ENCODE data around the gene NAA60.
A peak's percentile ranks its signal among the peaks of the same experiment; 100 is the strongest.

NAA60 gene

DNA sequence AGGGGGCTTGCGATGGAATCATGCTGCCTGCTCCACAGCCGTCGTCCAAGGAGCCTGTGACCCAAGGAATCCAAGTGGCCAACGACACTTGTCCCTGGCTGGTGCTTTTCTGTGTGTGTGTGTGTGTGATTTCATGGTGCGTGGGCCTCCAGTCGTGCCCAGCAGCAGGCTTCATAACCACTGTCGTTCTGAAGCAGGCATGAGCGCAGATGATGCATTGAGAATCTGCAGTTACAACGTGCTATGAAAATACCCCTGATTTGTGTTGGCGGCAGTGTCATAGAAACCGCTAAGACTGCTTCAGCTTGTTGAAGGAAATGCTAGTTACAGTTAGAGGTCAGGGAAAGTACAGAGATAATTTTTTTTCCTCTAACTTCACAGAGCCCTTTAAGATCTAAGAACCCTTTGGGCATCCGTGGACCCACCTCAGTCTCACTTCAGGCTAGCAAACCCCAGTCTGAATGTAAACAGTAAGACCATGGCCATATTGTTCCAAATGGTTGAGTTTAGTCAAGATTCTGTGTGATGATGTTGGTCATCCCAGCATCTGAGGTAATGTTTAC lies 36.3 kb downstream of the NAA60 start (continued):
- TF ChIP-seq, protein P1, sequence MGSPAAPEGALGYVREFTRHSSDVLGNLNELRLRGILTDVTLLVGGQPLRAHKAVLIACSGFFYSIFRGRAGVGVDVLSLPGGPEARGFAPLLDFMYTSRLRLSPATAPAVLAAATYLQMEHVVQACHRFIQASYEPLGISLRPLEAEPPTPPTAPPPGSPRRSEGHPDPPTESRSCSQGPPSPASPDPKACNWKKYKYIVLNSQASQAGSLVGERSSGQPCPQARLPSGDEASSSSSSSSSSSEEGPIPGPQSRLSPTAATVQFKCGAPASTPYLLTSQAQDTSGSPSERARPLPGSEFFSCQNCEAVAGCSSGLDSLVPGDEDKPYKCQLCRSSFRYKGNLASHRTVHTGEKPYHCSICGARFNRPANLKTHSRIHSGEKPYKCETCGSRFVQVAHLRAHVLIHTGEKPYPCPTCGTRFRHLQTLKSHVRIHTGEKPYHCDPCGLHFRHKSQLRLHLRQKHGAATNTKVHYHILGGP (tag by site-specific recombination; IDR thresholded peaks at IDR 0.05): no peak
- no peak for TF ChIP-seq ZNF660 (tag by site-specific recombination; IDR thresholded peaks at IDR 0.05)
- no peak for TF ChIP-seq EGR2 (tag by site-specific recombination; IDR thresholded peaks at IDR 0.05; ENCODE audit: low read depth)
- no peak for TF ChIP-seq TRIM28 (IDR thresholded peaks at IDR 0.05; ENCODE audit: borderline replicate concordance, low read length)
- no peak for TF ChIP-seq ZBTB21 (tag by site-specific recombination; IDR thresholded peaks at IDR 0.05)
- no peak for TF ChIP-seq ZNF792 (tag by site-specific recombination; IDR thresholded peaks at IDR 0.05)
- no peak for TF ChIP-seq ZNF274 (IDR thresholded peaks at IDR 0.05; ENCODE audit: low read length)
- no peak for TF ChIP-seq ZNF274 (tag by site-specific recombination; IDR thresholded peaks at IDR 0.05; ENCODE audit: borderline replicate concordance)

DNA sequence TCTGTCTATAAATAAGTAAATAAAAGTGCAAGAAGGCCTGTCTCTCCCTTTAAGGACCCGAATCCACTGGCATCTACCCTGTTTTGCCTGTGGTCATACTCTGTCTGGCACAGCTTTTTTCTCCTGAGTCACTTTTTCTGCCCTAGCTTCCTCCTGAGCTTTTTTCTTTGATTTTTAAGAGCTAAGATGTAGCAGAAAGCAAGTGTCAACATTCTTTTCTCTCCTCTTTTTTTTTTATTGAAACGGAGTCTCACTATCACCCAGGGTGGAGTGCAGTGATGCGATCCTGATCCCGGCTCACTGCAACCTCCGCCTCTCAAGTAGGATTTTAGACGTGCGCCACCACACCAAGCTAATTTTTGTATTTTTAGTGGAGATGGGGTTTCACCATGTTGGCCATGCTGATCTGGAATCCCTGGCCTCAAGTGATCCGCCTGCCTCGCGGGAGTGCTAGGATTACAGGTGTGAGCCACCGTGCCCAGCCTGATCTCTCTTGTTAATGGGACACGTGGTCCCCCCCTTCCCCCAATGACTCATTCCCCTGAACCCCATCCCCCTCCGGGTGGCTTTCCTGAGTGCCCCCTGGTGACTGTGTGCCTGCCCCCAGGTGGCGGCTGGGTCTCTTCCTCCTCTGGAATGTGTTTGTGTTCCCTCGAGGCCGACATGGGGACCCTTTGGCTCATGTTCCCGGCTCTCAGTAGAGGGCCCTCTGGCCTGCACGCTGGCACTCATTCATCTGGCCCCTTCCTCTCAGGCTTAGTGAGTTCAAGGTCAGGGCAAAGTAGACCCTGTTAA lies 37.6 kb downstream of the NAA60 start:
- Histone ChIP-seq H3K27ac (ENCODE audit: extremely low read depth, low read depth, low read length) (no peak overlapping the region), H3K9me3 (ENCODE audit: control insufficient read depth, insufficient read depth, low read depth, low read length) (no peaks in the 10 kb centered on the region), H3K4me3 (ENCODE audit: low read depth, low read length) (no peak overlapping the region), H3K36me3 (ENCODE audit: control insufficient read depth in 2 of 2, insufficient read depth in 1 of 2, low read length in 2 of 2) (peaks cover 4 to 68% of the 10 kb centered on the region in 2 experiments; a peak in 2 of 3 replicates), H3K4me1 (ENCODE audit: control insufficient read depth, insufficient read depth, low read length) (no peaks in the 10 kb centered on the region)
- ChIA-PET CTCF (interaction anchor here (0.7 kb wide), 1 partner anchor 167 kb away, joined by 5 read pairs; no protein-coding TSS in a partner anchor), POLR2A (interaction anchor here (0.7 kb wide), 1 partner anchor 37 kb away, joined by 4 read pairs; no protein-coding TSS in a partner anchor)
- TF ChIP-seq, protein P2, sequence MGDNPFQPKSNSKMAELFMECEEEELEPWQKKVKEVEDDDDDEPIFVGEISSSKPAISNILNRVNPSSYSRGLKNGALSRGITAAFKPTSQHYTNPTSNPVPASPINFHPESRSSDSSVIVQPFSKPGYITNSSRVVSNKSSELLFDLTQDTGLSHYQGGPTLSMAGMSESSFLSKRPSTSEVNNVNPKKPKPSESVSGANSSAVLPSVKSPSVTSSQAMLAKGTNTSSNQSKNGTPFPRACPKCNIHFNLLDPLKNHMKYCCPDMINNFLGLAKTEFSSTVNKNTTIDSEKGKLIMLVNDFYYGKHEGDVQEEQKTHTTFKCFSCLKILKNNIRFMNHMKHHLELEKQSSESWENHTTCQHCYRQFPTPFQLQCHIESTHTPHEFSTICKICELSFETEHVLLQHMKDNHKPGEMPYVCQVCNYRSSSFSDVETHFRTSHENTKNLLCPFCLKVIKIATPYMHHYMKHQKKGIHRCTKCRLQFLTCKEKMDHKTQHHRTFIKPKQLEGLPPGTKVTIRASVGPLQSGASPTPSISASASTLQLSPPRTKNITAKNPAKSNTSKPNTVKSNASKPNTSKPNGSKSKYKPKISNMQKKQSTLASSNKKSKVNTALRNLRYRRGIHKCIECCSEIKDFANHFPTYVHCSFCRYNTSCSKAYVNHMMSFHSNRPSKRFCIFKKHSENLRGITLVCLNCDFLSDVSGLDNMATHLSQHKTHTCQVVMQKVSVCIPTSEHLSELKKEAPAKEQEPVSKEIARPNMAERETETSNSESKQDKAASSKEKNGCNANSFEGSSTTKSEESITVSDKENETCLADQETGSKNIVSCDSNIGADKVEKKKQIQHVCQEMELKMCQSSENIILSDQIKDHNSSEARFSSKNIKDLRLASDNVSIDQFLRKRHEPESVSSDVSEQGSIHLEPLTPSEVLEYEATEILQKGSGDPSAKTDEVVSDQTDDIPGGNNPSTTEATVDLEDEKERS (tag by site-specific recombination; IDR thresholded peaks at IDR 0.05): no peak
- no peak for TF ChIP-seq ZFP69B (tag by site-specific recombination; IDR thresholded peaks at IDR 0.05)
- no peak for TF ChIP-seq HOXD13 (CRISPR knock-in tag; IDR thresholded peaks at IDR 0.05; ENCODE audit: borderline replicate concordance)
- TF ChIP-seq, protein P3, sequence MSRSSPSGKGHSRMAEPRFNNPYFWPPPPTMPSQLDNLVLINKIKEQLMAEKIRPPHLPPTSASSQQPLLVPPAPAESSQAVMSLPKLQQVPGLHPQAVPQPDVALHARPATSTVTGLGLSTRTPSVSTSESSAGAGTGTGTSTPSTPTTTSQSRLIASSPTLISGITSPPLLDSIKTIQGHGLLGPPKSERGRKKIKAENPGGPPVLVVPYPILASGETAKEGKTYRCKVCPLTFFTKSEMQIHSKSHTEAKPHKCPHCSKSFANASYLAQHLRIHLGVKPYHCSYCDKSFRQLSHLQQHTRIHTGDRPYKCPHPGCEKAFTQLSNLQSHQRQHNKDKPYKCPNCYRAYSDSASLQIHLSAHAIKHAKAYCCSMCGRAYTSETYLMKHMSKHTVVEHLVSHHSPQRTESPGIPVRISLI (tag by site-specific recombination; IDR thresholded peaks at IDR 0.05): no peak
- TF ChIP-seq, protein P4, sequence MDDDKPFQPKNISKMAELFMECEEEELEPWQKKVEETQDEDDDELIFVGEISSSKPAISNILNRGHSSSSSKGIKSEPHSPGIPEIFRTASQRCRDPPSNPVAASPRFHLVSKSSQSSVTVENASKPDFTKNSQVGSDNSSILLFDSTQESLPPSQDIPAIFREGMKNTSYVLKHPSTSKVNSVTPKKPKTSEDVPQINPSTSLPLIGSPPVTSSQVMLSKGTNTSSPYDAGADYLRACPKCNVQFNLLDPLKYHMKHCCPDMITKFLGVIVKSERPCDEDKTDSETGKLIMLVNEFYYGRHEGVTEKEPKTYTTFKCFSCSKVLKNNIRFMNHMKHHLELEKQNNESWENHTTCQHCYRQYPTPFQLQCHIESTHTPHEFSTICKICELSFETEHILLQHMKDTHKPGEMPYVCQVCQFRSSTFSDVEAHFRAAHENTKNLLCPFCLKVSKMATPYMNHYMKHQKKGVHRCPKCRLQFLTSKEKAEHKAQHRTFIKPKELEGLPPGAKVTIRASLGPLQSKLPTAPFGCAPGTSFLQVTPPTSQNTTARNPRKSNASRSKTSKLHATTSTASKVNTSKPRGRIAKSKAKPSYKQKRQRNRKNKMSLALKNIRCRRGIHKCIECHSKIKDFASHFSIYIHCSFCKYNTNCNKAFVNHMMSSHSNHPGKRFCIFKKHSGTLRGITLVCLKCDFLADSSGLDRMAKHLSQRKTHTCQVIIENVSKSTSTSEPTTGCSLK (tag by site-specific recombination; IDR thresholded peaks at IDR 0.05): no peak
- TF ChIP-seq, protein P5, sequence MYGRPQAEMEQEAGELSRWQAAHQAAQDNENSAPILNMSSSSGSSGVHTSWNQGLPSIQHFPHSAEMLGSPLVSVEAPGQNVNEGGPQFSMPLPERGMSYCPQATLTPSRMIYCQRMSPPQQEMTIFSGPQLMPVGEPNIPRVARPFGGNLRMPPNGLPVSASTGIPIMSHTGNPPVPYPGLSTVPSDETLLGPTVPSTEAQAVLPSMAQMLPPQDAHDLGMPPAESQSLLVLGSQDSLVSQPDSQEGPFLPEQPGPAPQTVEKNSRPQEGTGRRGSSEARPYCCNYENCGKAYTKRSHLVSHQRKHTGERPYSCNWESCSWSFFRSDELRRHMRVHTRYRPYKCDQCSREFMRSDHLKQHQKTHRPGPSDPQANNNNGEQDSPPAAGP (tag by site-specific recombination; IDR thresholded peaks at IDR 0.05): 0 out of 2 replicates have a peak, but pooled peaks have one; percentile 28
- no peak for TF ChIP-seq ZNF654 (tag by site-specific recombination; IDR thresholded peaks at IDR 0.05; ENCODE audit: low read depth)
- no peak for TF ChIP-seq ZNF155 (tag by site-specific recombination; IDR thresholded peaks at IDR 0.05)
- no peak for TF ChIP-seq YY2 (tag by site-specific recombination; IDR thresholded peaks at IDR 0.05)
- TF ChIP-seq, protein P6, sequence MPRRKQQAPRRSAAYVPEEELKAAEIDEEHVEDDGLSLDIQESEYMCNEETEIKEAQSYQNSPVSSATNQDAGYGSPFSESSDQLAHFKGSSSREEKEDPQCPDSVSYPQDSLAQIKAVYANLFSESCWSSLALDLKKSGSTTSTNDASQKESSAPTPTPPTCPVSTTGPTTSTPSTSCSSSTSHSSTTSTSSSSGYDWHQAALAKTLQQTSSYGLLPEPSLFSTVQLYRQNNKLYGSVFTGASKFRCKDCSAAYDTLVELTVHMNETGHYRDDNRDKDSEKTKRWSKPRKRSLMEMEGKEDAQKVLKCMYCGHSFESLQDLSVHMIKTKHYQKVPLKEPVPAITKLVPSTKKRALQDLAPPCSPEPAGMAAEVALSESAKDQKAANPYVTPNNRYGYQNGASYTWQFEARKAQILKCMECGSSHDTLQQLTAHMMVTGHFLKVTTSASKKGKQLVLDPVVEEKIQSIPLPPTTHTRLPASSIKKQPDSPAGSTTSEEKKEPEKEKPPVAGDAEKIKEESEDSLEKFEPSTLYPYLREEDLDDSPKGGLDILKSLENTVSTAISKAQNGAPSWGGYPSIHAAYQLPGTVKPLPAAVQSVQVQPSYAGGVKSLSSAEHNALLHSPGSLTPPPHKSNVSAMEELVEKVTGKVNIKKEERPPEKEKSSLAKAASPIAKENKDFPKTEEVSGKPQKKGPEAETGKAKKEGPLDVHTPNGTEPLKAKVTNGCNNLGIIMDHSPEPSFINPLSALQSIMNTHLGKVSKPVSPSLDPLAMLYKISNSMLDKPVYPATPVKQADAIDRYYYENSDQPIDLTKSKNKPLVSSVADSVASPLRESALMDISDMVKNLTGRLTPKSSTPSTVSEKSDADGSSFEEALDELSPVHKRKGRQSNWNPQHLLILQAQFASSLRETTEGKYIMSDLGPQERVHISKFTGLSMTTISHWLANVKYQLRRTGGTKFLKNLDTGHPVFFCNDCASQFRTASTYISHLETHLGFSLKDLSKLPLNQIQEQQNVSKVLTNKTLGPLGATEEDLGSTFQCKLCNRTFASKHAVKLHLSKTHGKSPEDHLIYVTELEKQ (tag by site-specific recombination; IDR thresholded peaks at IDR 0.05; ENCODE audit: borderline replicate concordance): no peak
- no peak for TF ChIP-seq ZNF670 (tag by site-specific recombination; IDR thresholded peaks at IDR 0.05; ENCODE audit: low read depth)
- TF ChIP-seq, protein P7, sequence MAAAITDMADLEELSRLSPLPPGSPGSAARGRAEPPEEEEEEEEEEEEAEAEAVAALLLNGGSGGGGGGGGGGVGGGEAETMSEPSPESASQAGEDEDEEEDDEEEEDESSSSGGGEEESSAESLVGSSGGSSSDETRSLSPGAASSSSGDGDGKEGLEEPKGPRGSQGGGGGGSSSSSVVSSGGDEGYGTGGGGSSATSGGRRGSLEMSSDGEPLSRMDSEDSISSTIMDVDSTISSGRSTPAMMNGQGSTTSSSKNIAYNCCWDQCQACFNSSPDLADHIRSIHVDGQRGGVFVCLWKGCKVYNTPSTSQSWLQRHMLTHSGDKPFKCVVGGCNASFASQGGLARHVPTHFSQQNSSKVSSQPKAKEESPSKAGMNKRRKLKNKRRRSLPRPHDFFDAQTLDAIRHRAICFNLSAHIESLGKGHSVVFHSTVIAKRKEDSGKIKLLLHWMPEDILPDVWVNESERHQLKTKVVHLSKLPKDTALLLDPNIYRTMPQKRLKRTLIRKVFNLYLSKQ (tag by site-specific recombination; IDR thresholded peaks at IDR 0.05; ENCODE audit: borderline replicate concordance): no peak

Data from HEK293 (cell line).